ENCODE results near the gene FBXL7.

DNA sequence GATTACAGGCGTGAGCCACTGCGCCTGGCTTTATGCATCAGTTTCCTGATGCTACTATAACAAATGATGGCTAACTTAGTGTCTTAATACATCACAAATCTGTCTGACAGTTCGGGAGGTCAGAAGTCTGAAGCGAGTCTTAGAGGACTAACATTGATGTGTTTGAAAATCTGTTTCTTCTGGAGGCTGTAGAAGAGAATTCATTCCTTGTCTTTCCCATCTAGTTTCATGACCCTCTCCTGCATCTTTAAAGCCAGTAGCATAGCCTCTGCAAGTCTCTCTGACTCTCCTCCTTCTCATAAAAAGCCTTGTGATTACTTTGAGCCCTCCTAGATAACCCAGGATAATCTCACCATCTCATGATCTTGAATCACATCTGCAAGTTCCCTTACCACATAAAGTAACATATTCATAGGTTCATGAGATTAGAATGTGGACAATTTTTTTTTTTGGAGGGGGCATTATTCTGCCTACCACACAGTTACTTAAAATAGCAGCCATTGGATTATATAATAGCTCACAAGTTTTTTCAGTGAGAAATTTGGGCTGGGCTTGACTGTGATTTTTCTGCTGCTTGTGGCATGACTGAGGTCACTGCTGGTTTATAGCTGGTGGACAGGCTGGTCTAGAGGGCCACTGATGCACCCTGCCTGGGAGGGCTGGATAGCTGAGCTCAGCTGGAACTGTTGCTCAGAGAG, 134.8 kb downstream of the FBXL7 start:
- TF ChIP-seq, protein P1, sequence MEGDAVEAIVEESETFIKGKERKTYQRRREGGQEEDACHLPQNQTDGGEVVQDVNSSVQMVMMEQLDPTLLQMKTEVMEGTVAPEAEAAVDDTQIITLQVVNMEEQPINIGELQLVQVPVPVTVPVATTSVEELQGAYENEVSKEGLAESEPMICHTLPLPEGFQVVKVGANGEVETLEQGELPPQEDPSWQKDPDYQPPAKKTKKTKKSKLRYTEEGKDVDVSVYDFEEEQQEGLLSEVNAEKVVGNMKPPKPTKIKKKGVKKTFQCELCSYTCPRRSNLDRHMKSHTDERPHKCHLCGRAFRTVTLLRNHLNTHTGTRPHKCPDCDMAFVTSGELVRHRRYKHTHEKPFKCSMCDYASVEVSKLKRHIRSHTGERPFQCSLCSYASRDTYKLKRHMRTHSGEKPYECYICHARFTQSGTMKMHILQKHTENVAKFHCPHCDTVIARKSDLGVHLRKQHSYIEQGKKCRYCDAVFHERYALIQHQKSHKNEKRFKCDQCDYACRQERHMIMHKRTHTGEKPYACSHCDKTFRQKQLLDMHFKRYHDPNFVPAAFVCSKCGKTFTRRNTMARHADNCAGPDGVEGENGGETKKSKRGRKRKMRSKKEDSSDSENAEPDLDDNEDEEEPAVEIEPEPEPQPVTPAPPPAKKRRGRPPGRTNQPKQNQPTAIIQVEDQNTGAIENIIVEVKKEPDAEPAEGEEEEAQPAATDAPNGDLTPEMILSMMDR (conservative IDR thresholded peaks at IDR 0.05; ENCODE audit: low read length): no peak
- no peak for TF ChIP-seq EZH2phosphoT487 (IDR thresholded peaks at IDR 0.05; ENCODE audit: borderline replicate concordance, low read depth, low read length)
